H1 (cell line): Measurements from ENCODE around the gene ZBP1.

Source experiments
- ATF3 ChIP-seq: IDR thresholded peaks from 2 replicates; pipeline ENCODE4 v1.6.1; 2011; ENCODE audit warnings: low read depth, mild to moderate bottlenecking, low read length; ENCODE audit not compliant: insufficient read depth
- CEBPB ChIP-seq: IDR thresholded peaks from 2 replicates; pipeline ENCODE4 v1.6.1; 2012; ENCODE audit warnings: low read depth, low read length
- CTCF ChIP-seq, 3 experiments: IDR thresholded peaks; 1 replicate in 2 of 3; 2 replicates in 1 of 3; pipeline versions ENCODE4 v1.5.1 to v1.6.1; 2011; ENCODE audit warnings: low read length in 3 of 3, mild to moderate bottlenecking in 3 of 3, inconsistent platforms in 2 of 3, low read depth in 1 of 3, moderate library complexity in 1 of 3; ENCODE audit not compliant: insufficient read depth in 1 of 3; ENCODE audit errors: control extremely low read depth in 1 of 3
- EZH2 ChIP-seq: fragments of 200-600 bp; sonication (generic); IDR thresholded peaks from 2 replicates; pipeline ENCODE4 v1.7.1; 2012; ENCODE audit warnings: low read depth, mild to moderate bottlenecking, moderate library complexity, low read length, inconsistent platforms; ENCODE audit not compliant: severe bottlenecking
- KDM1A ChIP-seq: fragments of 200-600, 300-600 bp; sonication (generic); IDR thresholded peaks from 2 replicates; pipeline ENCODE4 v1.7.1; 2016; ENCODE audit warnings: mild to moderate bottlenecking, low read length, borderline replicate concordance
- POLR2AphosphoS5 ChIP-seq: IDR thresholded peaks from 2 replicates; pipeline ENCODE4 v1.6.1; 2011; ENCODE audit warnings: low read depth, low read length
- SIX5 ChIP-seq: IDR thresholded peaks from 2 replicates; pipeline ENCODE4 v1.6.1; 2011; ENCODE audit warnings: mild to moderate bottlenecking, low read depth, low read length
- TAF1 ChIP-seq: IDR thresholded peaks from 2 replicates; pipeline ENCODE4 v1.6.1; 2011; ENCODE audit warnings: mild to moderate bottlenecking, low read depth, low read length

DNA sequence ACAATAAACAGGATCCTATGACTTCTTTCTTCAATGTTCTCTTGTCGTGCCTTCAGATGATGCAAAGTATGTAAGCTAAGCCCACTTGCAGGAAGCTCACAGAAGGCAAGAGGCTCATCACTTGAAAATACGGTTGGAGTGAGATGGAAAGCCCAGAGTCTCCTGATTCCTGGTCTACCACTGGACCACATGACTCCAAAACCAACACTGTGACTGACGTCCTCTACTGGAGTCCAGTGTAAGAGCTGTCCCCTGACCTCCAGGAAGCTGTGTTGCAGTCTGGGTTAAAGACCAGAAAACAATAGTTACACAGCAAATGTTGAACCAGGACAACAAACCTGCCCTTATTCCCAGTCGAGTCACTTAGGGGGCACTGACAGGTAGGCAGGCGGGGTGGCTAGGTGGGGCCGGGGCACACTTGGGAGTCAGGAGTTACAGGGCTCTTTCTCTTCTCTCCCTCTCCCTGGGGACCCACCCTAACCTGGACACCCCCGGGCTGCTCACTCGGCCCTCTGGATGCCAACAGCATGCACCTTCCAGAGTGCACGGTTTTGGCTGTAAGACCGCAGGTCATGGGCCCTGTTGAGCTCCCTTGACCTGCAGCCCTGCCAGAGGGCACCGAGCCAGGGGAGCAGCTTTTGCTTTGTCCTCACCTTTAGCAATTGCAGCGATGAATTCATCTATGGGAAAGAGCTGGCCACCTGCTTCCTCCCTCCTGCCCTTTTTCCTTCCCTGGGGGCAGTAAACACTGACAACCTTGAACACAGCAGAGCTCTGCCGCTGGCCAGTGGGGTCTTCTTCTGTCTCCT is 51.9 kb downstream of the ZBP1 start:
- TF ChIP-seq CEBPB (no peak), EZH2 (no peak), ATF3 (no peak), KDM1A (no peak), CTCF (IDR thresholded peaks at IDR 0.05; ENCODE audit: control extremely low read depth in 1 of 3, insufficient read depth in 1 of 3, low read depth in 1 of 3, low read length in 3 of 3) (no peak), SIX5 (no peak), POLR2AphosphoS5 (no peak), TAF1 (no peak)
